ENCODE results near the gene FOXP3. TPM values are rescaled to one million over a fixed set of nuclear protein-coding genes. Genes with fewer than 3 reads are reported as not detected.

Gene FOXP3
- total and polyA plus RNA-seq, 3 donors from 2014 or later, result 1.1 to 2.5 (median 2.2) TPM

- Histone ChIP-seq H3K4me3 (no peak overlapping the region), H3K4me1 (no peaks in the 10 kb centered on the region), H3K36me3 (ENCODE audit: low read depth, missing control alignments) (no peaks in the 10 kb centered on the region), H3K27ac (no peak overlapping the region), H3K9me3 (no peaks in the 10 kb centered on the region), H3K27me3 (no peaks in the 10 kb centered on the region)
- WGBS, 2 donors, result 81% methylated on average over 4 of the region's 8 CpGs; no CpG with 5 or more reads in 1 of the 2 donors
- TF ChIP-seq CTCF (IDR thresholded peaks at IDR 0.05) (no peak), POLR2A (IDR thresholded peaks at IDR 0.05) (no peak)
- intact Hi-C loops (cut with DNase I; ENCODE audit: low total_unique reads), result no loop called here
- DNase-seq, result no peak
These were observed 54.1 kb downstream of the FOXP3 start for GRCh38 chrX:49210406-49210805.

- no peaks in the 10 kb centered on the region for H3K9me3 ChIP-seq
- H3K27me3 ChIP-seq, result no peaks in the 10 kb centered on the region
- H3K27ac ChIP-seq, result no peak overlapping the region
- no peak for DNase-seq
- 28 to 47% methylated on average over 13 to 14 of the region's 28 CpGs for WGBS, 2 donors
- intact Hi-C loops (cut with DNase I; ENCODE audit: low total_unique reads), result no loop called here
- no peak for TF ChIP-seq POLR2A (IDR thresholded peaks at IDR 0.05)
- no peak for TF ChIP-seq CTCF (IDR thresholded peaks at IDR 0.05)
- H3K4me3 ChIP-seq, result no peak overlapping the region
- no peaks in the 10 kb centered on the region for H3K4me1 ChIP-seq
- H3K36me3 ChIP-seq (ENCODE audit: low read depth, missing control alignments), result no peaks in the 10 kb centered on the region
These were observed 54.9 kb downstream of the FOXP3 start for GRCh38 chrX:49209434-49210251.

GRCh38 chrX:49208399-49208798 lies 56.1 kb downstream of the FOXP3 start:
- no peaks in the 10 kb centered on the region for H3K4me1 ChIP-seq
- intact Hi-C loops (cut with DNase I; ENCODE audit: low total_unique reads), result no loop called here
- TF ChIP-seq POLR2A (IDR thresholded peaks at IDR 0.05) (no peak), CTCF (IDR thresholded peaks at IDR 0.05) (no peak)
- DNase-seq, result no peak
- H3K4me3 ChIP-seq, result no peak overlapping the region
- H3K9me3 ChIP-seq, result no peaks in the 10 kb centered on the region
- H3K36me3 ChIP-seq (ENCODE audit: low read depth, missing control alignments), result no peaks in the 10 kb centered on the region
- WGBS, 2 donors, result 60 to 80% methylated on average over 1 to 5 of the region's 5 CpGs
- H3K27me3 ChIP-seq, result no peaks in the 10 kb centered on the region
- H3K27ac ChIP-seq, result no peak overlapping the region

- intact Hi-C loops (cut with DNase I; ENCODE audit: low total_unique reads), result no loop called here
- Histone ChIP-seq H3K4me1 (no peaks in the 10 kb centered on the region), H3K36me3 (ENCODE audit: low read depth, missing control alignments) (no peaks in the 10 kb centered on the region), H3K9me3 (no peaks in the 10 kb centered on the region), H3K27me3 (no peaks in the 10 kb centered on the region), H3K4me3 (no peak overlapping the region), H3K27ac (no peak overlapping the region)
- WGBS, 2 donors, result 60 to 87% methylated on average over 2 to 5 of the region's 8 CpGs
- no peak for DNase-seq
- TF ChIP-seq CTCF (IDR thresholded peaks at IDR 0.05) (no peak), POLR2A (IDR thresholded peaks at IDR 0.05) (no peak)
These were observed 58.0 kb downstream of the FOXP3 start for GRCh38 chrX:49206543-49206942.

- intact Hi-C loops (cut with DNase I; ENCODE audit: low total_unique reads), result no loop called here
- no peak overlapping the region for H3K27ac ChIP-seq
- H3K27me3 ChIP-seq, result no peaks in the 10 kb centered on the region
- no peak overlapping the region for H3K4me3 ChIP-seq
- no peaks in the 10 kb centered on the region for H3K9me3 ChIP-seq
- WGBS, 2 donors, result 80 to 85% methylated on average over 1 to 13 of the region's 13 CpGs
- no peaks in the 10 kb centered on the region for H3K36me3 ChIP-seq (ENCODE audit: low read depth, missing control alignments)
- DNase-seq, result no peak
- H3K4me1 ChIP-seq, result no peaks in the 10 kb centered on the region
- no peak for TF ChIP-seq CTCF (IDR thresholded peaks at IDR 0.05)
- no peak for TF ChIP-seq POLR2A (IDR thresholded peaks at IDR 0.05)
These were observed 59.1 kb downstream of the FOXP3 start for GRCh38 chrX:49205443-49205842.
